GM19240 (cell line): ENCODE results near the gene FLNB.

Source experiments
- DNase-seq: peaks from one replicate; pipeline ENCODE4 v3.0.0; 2011; ENCODE audit warnings: low spot score; ENCODE audit not compliant: insufficient read length

Gene FLNB

GRCh38 chr3:58131101-58131825 is 123.0 kb downstream of the FLNB start:
- DNase-seq, result no peak

DNA sequence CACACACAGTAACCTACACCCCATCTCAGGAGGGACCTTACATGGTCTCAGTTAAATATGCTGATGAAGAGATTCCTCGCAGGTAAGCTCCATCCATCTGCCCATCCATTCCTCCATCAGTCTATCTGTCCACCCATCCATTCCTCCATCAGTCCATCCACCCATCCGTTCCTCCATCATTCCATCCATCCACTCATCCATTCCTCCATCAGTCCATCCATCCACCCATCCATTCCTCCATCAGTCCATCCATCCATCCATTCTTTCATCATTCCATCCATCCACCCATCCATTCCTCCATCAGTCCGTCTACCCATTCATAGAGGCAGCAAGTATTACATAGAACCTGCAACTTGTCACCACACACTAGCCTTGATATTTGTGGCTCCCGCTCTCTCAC is 124.6 kb downstream of the FLNB start:
- no peak for DNase-seq

- no peak for DNase-seq
Measured at GRCh38 chr3:58134468-58134867, 126.2 kb downstream of the FLNB start.

DNA sequence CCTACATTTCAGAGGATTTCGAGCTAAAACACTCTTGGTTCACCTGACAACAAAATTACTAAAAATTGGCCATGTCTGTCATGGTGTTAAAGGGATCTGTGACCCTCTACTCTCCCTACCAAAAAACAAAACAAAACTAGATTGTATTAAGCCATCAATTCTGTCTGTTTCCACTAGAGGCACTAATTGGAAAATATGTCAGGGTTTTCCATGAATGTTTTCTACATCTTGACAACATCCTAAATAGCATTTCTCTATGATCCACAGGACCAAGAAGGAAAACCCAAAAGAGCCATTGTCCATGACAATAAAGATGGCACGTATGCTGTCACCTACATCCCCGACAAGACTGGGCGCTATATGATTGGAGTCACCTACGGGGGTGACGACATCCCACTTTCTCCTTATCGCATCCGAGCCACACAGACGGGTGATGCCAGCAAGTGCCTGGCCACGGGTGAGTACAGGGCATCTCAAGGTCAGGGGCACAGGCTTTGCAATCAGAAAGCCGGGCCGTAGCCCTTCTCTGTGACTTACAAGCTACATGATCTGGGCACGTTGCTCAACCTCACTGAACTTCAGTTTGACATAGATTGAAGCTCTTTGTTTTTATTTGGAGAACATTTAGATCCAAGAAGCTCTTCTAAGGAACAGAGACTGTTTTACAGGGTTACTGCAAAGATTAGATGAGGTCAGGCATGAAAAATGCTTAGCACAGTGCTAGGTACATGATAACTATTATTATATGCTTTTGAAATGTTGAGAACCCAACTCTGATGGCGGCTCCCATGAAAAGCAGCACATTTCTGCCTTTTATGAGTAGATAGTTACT is 127.7 kb downstream of the FLNB start:
- DNase-seq, result no peak

- no peak for DNase-seq
Measured at GRCh38 chr3:58137306-58137705, 129.1 kb downstream of the FLNB start.

DNA sequence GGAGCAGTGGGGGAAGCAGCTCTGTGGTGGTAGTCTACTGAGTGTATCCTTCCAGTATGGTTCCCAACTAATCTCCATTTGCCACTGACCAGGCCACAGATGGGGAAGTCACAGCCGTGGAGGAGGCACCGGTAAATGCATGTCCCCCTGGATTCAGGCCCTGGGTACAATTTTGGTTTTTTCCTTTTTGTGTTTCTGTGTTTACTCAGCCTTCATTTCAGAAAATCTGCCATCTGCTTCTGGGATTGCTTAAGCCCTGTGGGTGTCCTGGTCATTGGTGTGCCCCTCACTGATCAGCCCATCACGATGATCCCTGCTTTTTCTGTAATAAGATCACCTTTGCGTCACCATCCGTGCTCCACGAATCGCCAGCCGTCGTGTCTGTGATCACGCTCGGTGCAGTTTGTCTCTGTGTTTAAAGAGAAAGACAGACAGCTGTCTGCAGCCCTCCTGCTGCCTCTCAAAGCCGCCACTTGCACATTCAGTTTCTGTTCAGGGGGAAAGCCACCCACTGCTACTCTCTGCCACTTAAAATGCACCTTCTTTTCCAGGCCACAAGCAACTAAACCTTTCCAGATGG is 133.6 kb downstream of the FLNB start:
- no peak for DNase-seq

GRCh38 chr3:58143417-58144055 is 135.3 kb downstream of the FLNB start:
- DNase-seq, result no peak

GRCh38 chr3:58144478-58145325 is 136.5 kb downstream of the FLNB start:
- DNase-seq, result no peak

- DNase-seq, result no peak
Measured at GRCh38 chr3:58148049-58148448, 139.8 kb downstream of the FLNB start.

DNA sequence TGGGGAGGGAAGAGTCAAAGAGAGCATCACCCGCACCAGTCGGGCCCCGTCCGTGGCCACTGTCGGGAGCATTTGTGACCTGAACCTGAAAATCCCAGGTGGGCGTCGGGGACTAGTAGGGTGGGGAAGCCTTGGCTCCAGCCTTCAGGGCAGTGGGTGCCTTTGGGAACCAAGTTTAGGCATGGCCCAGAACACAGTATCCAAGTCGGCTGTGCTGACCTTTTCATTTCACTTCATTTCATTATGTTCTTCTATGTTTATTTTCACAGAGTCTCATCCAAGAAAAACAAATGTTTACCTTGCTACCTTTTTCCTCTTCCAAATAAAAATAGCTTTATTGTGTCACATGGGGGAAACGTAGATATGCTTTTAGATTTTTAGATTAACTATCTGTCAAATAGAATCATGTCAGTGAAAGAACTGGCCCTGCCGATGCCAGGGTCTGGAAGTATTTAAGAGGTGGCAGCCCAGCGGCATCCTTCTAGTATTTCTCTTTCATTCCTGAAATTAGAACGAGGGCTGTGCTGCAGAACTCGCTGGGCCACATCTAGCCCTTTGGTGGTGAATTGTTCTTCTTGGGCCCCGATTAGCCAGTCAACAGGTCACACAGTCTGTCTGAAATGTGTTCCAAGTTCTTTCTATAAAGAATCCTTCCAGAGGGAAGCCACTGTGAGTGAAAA is 142.0 kb downstream of the FLNB start:
- DNase-seq, result no peak

GRCh38 chr3:58150810-58151199 is 142.6 kb downstream of the FLNB start:
- no peak for DNase-seq

- DNase-seq, result no peak
Measured at GRCh38 chr3:58151637-58152036, 143.4 kb downstream of the FLNB start.

GRCh38 chr3:58152225-58153015 is 144.2 kb downstream of the FLNB start:
- no peak for DNase-seq

DNA sequence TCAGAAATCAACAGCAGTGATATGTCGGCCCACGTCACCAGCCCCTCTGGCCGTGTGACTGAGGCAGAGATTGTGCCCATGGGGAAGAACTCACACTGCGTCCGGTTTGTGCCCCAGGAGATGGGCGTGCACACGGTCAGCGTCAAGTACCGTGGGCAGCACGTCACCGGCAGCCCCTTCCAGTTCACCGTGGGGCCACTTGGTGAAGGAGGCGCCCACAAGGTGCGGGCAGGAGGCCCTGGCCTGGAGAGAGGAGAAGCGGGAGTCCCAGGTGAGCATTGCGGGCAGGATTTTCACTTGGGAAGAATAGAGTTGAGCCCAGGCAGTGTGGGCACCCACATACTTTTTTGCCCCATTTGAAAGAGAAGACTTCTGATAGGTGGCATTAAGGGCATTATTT is 145.1 kb downstream of the FLNB start:
- DNase-seq, result no peak

- DNase-seq, result no peak
Measured at GRCh38 chr3:58154626-58155449, 146.6 kb downstream of the FLNB start.

DNA sequence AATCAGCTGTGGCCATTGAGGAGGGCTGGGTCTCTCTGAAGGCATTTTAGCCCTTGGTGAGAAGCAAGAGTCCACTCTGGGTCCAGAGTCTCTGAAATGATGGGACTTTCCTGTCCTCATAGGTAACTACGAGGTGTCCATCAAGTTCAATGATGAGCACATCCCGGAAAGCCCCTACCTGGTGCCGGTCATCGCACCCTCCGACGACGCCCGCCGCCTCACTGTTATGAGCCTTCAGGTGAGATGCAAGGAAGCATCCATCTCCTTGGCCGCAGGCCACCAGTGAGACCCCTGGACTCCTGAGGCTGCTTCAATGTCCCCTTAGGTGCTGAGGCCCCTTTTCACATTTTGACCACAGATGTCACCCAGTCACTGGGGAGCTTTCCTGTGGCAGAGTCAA is 147.6 kb downstream of the FLNB start:
- no peak for DNase-seq

GRCh38 chr3:58157700-58158099 is 149.5 kb downstream of the FLNB start:
- DNase-seq, result no peak

- no peak for DNase-seq
Measured at GRCh38 chr3:58158442-58159153, 150.4 kb downstream of the FLNB start.
